ENCODE data around the gene TMEM181. TPM values are rescaled to one million over a fixed set of nuclear protein-coding genes. Genes with fewer than 3 reads are reported as not detected.

Gene TMEM181
- total and polyA plus RNA-seq, 9 donors, result 7.3 to 21.9 (median 12.7) TPM

DNA sequence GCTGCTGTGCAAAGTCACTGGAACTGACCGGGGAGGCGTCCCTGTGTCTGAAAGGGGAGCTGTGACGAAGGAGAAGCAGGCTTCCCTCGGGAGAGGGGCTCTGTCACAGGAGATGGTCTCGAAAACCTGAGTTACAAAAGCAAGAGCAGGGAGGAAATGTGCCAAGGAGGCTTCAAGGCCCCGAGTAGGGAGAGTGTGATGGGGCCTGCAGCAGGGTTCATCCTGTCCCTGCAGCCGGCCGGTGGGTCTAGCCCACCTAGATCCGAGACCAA, 68.0 kb downstream of the TMEM181 start:
- intact Hi-C loops (cut with DNase I), result no loop called here
- 85 to 90% (median 89%) methylated on average over 9 of the region's 9 CpGs for WGBS, 3 donors
- H3K4me1 ChIP-seq (ENCODE audit: insufficient read depth), result peaks cover 37% of the 10 kb centered on the region
- no peaks in the 10 kb centered on the region for H3K36me3 ChIP-seq
- H3K27ac ChIP-seq, result no peak overlapping the region
- TF ChIP-seq EP300 (IDR thresholded peaks at IDR 0.05) (no peak), CTCF (IDR thresholded peaks at IDR 0.05) (no peak), POLR2A (IDR thresholded peaks at IDR 0.05) (no peak)
- no peaks in the 10 kb centered on the region for H3K9me3 ChIP-seq
- H3K4me3 ChIP-seq, result no peak overlapping the region
- no peak for DNase-seq
- H3K27me3 ChIP-seq, result no peaks in the 10 kb centered on the region

DNA sequence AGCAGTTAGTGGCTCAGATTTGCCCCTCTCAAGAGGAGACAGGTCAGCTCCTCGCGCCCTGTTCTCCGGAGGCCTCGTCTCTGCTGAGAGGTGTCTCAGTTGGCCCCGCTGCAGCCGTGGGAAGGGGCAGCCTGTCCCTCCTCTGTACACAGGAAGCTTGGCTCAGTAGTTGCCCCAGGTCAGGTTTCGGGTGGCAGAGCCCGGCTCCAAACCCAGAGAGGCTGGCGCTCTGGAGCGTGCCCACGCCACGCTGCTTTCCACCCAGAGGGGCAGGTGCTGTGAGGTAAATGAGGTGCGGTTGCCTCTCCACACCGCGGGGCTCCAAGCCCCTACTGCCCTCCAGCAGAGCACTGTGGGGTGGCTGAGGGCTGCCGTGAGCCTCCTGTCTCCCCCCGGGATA, 68.7 kb downstream of the TMEM181 start:
- H3K36me3 ChIP-seq, result no peaks in the 10 kb centered on the region
- WGBS, 3 donors, result 95% methylated on average over 17 of the region's 17 CpGs
- intact Hi-C loops (cut with DNase I), result no loop called here
- no peaks in the 10 kb centered on the region for H3K9me3 ChIP-seq
- no peak for DNase-seq
- no peaks in the 10 kb centered on the region for H3K27me3 ChIP-seq
- H3K4me3 ChIP-seq, result no peak overlapping the region
- no peak for TF ChIP-seq EP300 (IDR thresholded peaks at IDR 0.05)
- TF ChIP-seq CTCF (IDR thresholded peaks at IDR 0.05), result no peak
- TF ChIP-seq POLR2A (IDR thresholded peaks at IDR 0.05), result no peak
- no peak overlapping the region for H3K27ac ChIP-seq
- H3K4me1 ChIP-seq (ENCODE audit: insufficient read depth), result peaks cover 37% of the 10 kb centered on the region

- TF ChIP-seq POLR2A (IDR thresholded peaks at IDR 0.05), result no peak
- TF ChIP-seq EP300 (IDR thresholded peaks at IDR 0.05), result no peak
- TF ChIP-seq CTCF (IDR thresholded peaks at IDR 0.05), result no peak
- intact Hi-C loops (cut with DNase I), result no loop called here
- Histone ChIP-seq H3K27me3 (no peaks in the 10 kb centered on the region), H3K27ac (no peak overlapping the region), H3K9me3 (no peaks in the 10 kb centered on the region), H3K4me1 (ENCODE audit: insufficient read depth) (peaks cover 37% of the 10 kb centered on the region), H3K4me3 (no peak overlapping the region), H3K36me3 (no peaks in the 10 kb centered on the region)
- DNase-seq, result peak in 2 of 5 donors; percentile 20 to 23
- WGBS, 3 donors, result 87 to 91% (median 89%) methylated on average over 20 of the region's 20 CpGs
Observed at GRCh38 chr6:158629367-158630221, 69.7 kb downstream of the TMEM181 start.

- no peaks in the 10 kb centered on the region for H3K9me3 ChIP-seq
- H3K27me3 ChIP-seq, result no peaks in the 10 kb centered on the region
- no peak overlapping the region for H3K4me3 ChIP-seq
- peaks cover 27% of the 10 kb centered on the region for H3K4me1 ChIP-seq (ENCODE audit: insufficient read depth)
- WGBS, 3 donors, result 40 to 50% (median 43%) methylated on average over 19 of the region's 19 CpGs
- intact Hi-C loops (cut with DNase I), result no loop called here
- H3K27ac ChIP-seq, result peak overlapping the region in 1 of 2 donors; percentile 72
- DNase-seq, result peak; percentile 50 to 80 (median 59)
- H3K36me3 ChIP-seq, result no peaks in the 10 kb centered on the region
- TF ChIP-seq EP300 (IDR thresholded peaks at IDR 0.05) (no peak), CTCF (IDR thresholded peaks at IDR 0.05) (no peak), POLR2A (IDR thresholded peaks at IDR 0.05) (no peak)
Observed at GRCh38 chr6:158630938-158631616, 71.2 kb downstream of the TMEM181 start.
